Esophagus squamous epithelium (tissue), 4 donors: ENCODE data around the gene SARM1.

Source experiments
- POLR2A ChIP-seq, 4 donors: fragments of 450-650 bp; IDR thresholded peaks; one replicate each; pipeline ENCODE4 v1.6.1; 2017; ENCODE audit warnings: antibody characterized with exemption in 4 of 4, mild to moderate bottlenecking in 4 of 4, moderate library complexity in 3 of 4
- TF ChIP-seq, protein P1 (sequence below), 6 experiments: fragments of 450-650 bp in 4 of 6; fragments of 200-600 bp in 2 of 6; sonication (generic) in 2 of 6; IDR thresholded peaks; one replicate each; pipeline ENCODE4 v1.5.1; 2016 to 2019; ENCODE audit warnings: antibody characterized with exemption in 6 of 6, mild to moderate bottlenecking in 4 of 6, moderate library complexity in 4 of 6

- TF ChIP-seq POLR2A (IDR thresholded peaks at IDR 0.05): no peak
- TF ChIP-seq, protein P1, sequence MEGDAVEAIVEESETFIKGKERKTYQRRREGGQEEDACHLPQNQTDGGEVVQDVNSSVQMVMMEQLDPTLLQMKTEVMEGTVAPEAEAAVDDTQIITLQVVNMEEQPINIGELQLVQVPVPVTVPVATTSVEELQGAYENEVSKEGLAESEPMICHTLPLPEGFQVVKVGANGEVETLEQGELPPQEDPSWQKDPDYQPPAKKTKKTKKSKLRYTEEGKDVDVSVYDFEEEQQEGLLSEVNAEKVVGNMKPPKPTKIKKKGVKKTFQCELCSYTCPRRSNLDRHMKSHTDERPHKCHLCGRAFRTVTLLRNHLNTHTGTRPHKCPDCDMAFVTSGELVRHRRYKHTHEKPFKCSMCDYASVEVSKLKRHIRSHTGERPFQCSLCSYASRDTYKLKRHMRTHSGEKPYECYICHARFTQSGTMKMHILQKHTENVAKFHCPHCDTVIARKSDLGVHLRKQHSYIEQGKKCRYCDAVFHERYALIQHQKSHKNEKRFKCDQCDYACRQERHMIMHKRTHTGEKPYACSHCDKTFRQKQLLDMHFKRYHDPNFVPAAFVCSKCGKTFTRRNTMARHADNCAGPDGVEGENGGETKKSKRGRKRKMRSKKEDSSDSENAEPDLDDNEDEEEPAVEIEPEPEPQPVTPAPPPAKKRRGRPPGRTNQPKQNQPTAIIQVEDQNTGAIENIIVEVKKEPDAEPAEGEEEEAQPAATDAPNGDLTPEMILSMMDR (IDR thresholded peaks at IDR 0.05): no peak
Measured at GRCh38 chr17:28368306-28368831, 3.1 kb upstream of the SARM1 start.
